K562 (cell line): Measurements from ENCODE around the gene GCSAM. TPM values are rescaled to one million over a fixed set of nuclear protein-coding genes. Genes with fewer than 3 reads are reported as not detected.

Experiments
- ATAC-seq: fragments of 200-7000 bp; cut with Tn5 transposase; 3 replicates; pipeline ENCODE4 v1.9.1; 2020; ENCODE audit warnings: moderate library complexity
- BruUV-seq: library from RNA; stranded (reverse); fragments of 400-500 nt; replicated peaks from 2 replicates; lab custom pipeline; 2021; lab: Mats Ljungman, UMichigan
- CTCF ChIA-PET: fragments of 300-600 bp; formaldehyde crosslinking; extraction: SDS; loops from one replicate; lab custom pipeline; 2021; ENCODE audit warnings: low intra/inter-chr PET ratio; lab: Yijun Ruan, JAX
- POLR2A ChIA-PET: fragments of 300-600, 350-650 bp; sonication (Branson Sonifier 250); formaldehyde crosslinking; extraction: SDS; loops from one replicate; lab custom pipeline; 2021; ENCODE audit warnings: antibody characterized with exemption, inconsistent platforms; lab: Yijun Ruan, JAX
- DNase-seq, 4 experiments: peaks; one replicate each; pipeline versions ENCODE4 v3.0.0 to v3.0.0-alpha.2; 2011 to 2018; ENCODE audit warnings: low spot score in 3 of 4, mixed read lengths in 3 of 4; ENCODE audit errors: extremely low read depth in 1 of 4
- FAIRE-seq: peaks from 2 replicates; lab custom pipeline; 2011; peaks lifted over from hg19 to GRCh38; lab: Jason Lieb, UNC
- H2AFZ ChIP-seq: 2 replicates; pipeline ENCODE4 v1.6.0; 2011; ENCODE audit warnings: low read depth, low read length, control low read depth, inconsistent platforms
- H3K27ac ChIP-seq: fragments of 200-600 bp; 3 replicates; pipeline ENCODE4 v1.8.0; 2011; ENCODE audit warnings: low read depth, mild to moderate bottlenecking, control low read depth, inconsistent platforms, low read length, moderate library complexity, mixed read lengths; ENCODE audit errors: extremely low read depth
- H3K27me3 ChIP-seq, 2 experiments: fragments of 300-600 bp in 1 of 2; 2 replicates in 1 of 2; 3 replicates in 1 of 2; pipeline versions ENCODE4 v1.6.0 to v1.8.0; 2011; ENCODE audit warnings: inconsistent platforms in 2 of 2, low read length in 2 of 2, mild to moderate bottlenecking in 1 of 2, mixed read lengths in 1 of 2, moderate library complexity in 1 of 2; ENCODE audit not compliant: control insufficient read depth in 2 of 2, insufficient read depth in 2 of 2
- H3K36me3 ChIP-seq: fragments of 300-600 bp; 3 replicates; pipeline ENCODE4 v1.8.0; 2011; ENCODE audit warnings: mild to moderate bottlenecking, low read length, inconsistent platforms; ENCODE audit not compliant: control insufficient read depth, insufficient read depth
- H3K4me1 ChIP-seq, 2 experiments: fragments of 200-600 bp in 1 of 2; replicated peaks in 1 of 2; 2 replicates in 1 of 2; 3 replicates in 1 of 2; pipeline versions ENCODE4 v1.5.1 to v1.8.0; 2011; ENCODE audit warnings: inconsistent platforms in 2 of 2, low read length in 2 of 2, mild to moderate bottlenecking in 1 of 2, mixed read lengths in 1 of 2, moderate library complexity in 1 of 2; ENCODE audit not compliant: control insufficient read depth in 2 of 2, insufficient read depth in 2 of 2
- H3K4me2 ChIP-seq: 2 replicates; pipeline ENCODE4 v1.6.1; 2011; ENCODE audit warnings: low read length, control low read depth, inconsistent platforms, mixed read lengths; ENCODE audit not compliant: insufficient read depth
- H3K4me3 ChIP-seq: fragments of 200-600 bp; sonication (generic), shearing (Covaris generic); 2 replicates; pipeline ENCODE4 v1.5.1; 2016; ENCODE audit warnings: control low read depth, inconsistent platforms
- H3K79me2 ChIP-seq: fragments of 200-600 bp; 3 replicates; pipeline ENCODE4 v1.8.0; 2011; ENCODE audit warnings: low read length, inconsistent platforms; ENCODE audit not compliant: control insufficient read depth, insufficient read depth
- H3K9ac ChIP-seq, 2 experiments: 2 replicates each; pipeline versions ENCODE4 v1.6.0 to v1.6.1; 2011; ENCODE audit warnings: low read depth in 2 of 2, low read length in 2 of 2, control low read depth in 1 of 2, inconsistent platforms in 1 of 2, mild to moderate bottlenecking in 1 of 2, mixed read lengths in 1 of 2; ENCODE audit not compliant: insufficient read depth in 1 of 2
- H3K9me1 ChIP-seq: one replicate; pipeline ENCODE4 v1.6.0; 2011; ENCODE audit warnings: inconsistent platforms, mild to moderate bottlenecking, low read length, moderate library complexity; ENCODE audit not compliant: control insufficient read depth, insufficient read depth
- H3K9me3 ChIP-seq: replicated peaks from 2 replicates; pipeline ENCODE4 v1.5.1; 2011; ENCODE audit warnings: low read depth, low read length, inconsistent platforms; ENCODE audit not compliant: control insufficient read depth, insufficient read depth
- H4K20me1 ChIP-seq: replicated peaks from 2 replicates; pipeline ENCODE4 v1.6.1; 2011; ENCODE audit warnings: low read length, inconsistent platforms, mixed read lengths; ENCODE audit not compliant: control insufficient read depth, insufficient read depth
- CREBBP ChIP-seq: IDR thresholded peaks from one replicate; pipeline ENCODE4 v1.6.1; 2012; ENCODE audit warnings: low read depth, mild to moderate bottlenecking, control low read depth, inconsistent platforms, low read length
- HIVEP1 ChIP-seq: fragments of 250-450 bp; sonication (Bioruptor Pico); IDR thresholded peaks from 2 replicates; pipeline ENCODE4 v1.4.0; 2020; ENCODE audit warnings: mild to moderate bottlenecking
- PHB2 ChIP-seq: fragments of 450-650 bp; IDR thresholded peaks from 2 replicates; pipeline ENCODE4 v1.6.1; 2017; ENCODE audit warnings: low read depth
- PHF8 ChIP-seq: fragments of 200-600 bp; sonication (generic); IDR thresholded peaks from 2 replicates; pipeline ENCODE4 v1.6.1; 2012; ENCODE audit warnings: mixed run types, mild to moderate bottlenecking, inconsistent platforms, low read length, moderate library complexity, borderline replicate concordance
- USF2 ChIP-seq: sonication (generic); formaldehyde crosslinking; IDR thresholded peaks from 2 replicates; pipeline ENCODE4 v1.5.0; 2020; ENCODE audit warnings: missing genetic modification reagents
- ZKSCAN8 ChIP-seq: fragments of 200-800 bp; sonication (Bioruptor generic); IDR thresholded peaks from 2 replicates; pipeline ENCODE4 v1.6.1; 2016; ENCODE audit warnings: missing genetic modification characterization, missing compliant biosample characterization
- ZNF133 ChIP-seq: fragments of 250-450 bp; sonication (Bioruptor Pico); IDR thresholded peaks from 2 replicates; pipeline ENCODE4 v1.4.0; 2020; ENCODE audit warnings: mild to moderate bottlenecking
- ZNF212 ChIP-seq: fragments of 450-650 bp; formaldehyde crosslinking; IDR thresholded peaks from 2 replicates; pipeline ENCODE4 v1.4.0; 2020; ENCODE audit warnings: mild to moderate bottlenecking
- ZNF282 ChIP-seq: sonication (generic); formaldehyde crosslinking; IDR thresholded peaks from 2 replicates; pipeline ENCODE4 v1.8.1; 2023; ENCODE audit warnings: missing genetic modification reagents
- ZNF408 ChIP-seq: fragments of 250-450 bp; sonication (Bioruptor Pico); IDR thresholded peaks from 2 replicates; pipeline ENCODE4 v1.4.0; 2020; ENCODE audit warnings: low read depth, mild to moderate bottlenecking, moderate library complexity
- ZSCAN32 ChIP-seq: fragments of 450-650 bp; formaldehyde crosslinking; IDR thresholded peaks from 2 replicates; pipeline ENCODE4 v1.4.0; 2020; ENCODE audit warnings: mild to moderate bottlenecking, moderate library complexity
- WGBS: fragments of 100-300 bp; shearing (Covaris generic); methylation state at CpG from one replicate; pipeline ENCODE4 v1.1.6; 2016; ENCODE audit warnings: low coverage, mixed read lengths; ENCODE audit not compliant: insufficient coverage; ENCODE audit errors: missing lambda C conversion rate; 5-methylcytosine and 5-hydroxymethylcytosine counted together
- in situ Hi-C: fragments of 300-500 bp; cut with MboI; formaldehyde crosslinking; loops from 4 replicates; pipeline ENCODE4 v1.15.0; 2018; ENCODE audit warnings: inconsistent platforms, mixed read lengths
- intact Hi-C: fragments of 100-400 bp; cut with micrococcal nuclease; formaldehyde crosslinking; loops from 2 replicates; pipeline ENCODE4 v1.14.2; 2022
- polyA plus RNA-seq, 8 experiments: library from polyadenylated mRNA; depleted of rRNA in 4 of 8; stranded (reverse) in 5 of 8; unstranded in 3 of 8; fragments of >200 nt; fragmentation: Nextera tagmentation in 2 of 8; fragmentation: Illumina TruSeq in 1 of 8; extraction: Ambion mirVana in 2 of 8; extraction: Trizol in 1 of 8; gene quantifications; 2 replicates each; pipeline versions ENCODE4 v1.2.1 to v1.2.3, GENCODE V29; 2011 to 2014; ENCODE audit warnings: inconsistent platforms in 1 of 8, missing spikeins in 1 of 8
- total RNA-seq, 7 experiments: library from RNA; depleted of rRNA in 6 of 7; stranded (reverse); fragments of >200 nt in 6 of 7; fragmentation: Illumina TruSeq in 2 of 7; extraction: Trizol in 2 of 7; gene quantifications; 2 replicates each; pipeline versions ENCODE4 v1.2.1 to v1.2.3, GENCODE V29; 2011 to 2021; ENCODE audit warnings: low replicate concordance in 1 of 7

The GCSAM gene
- total and polyA plus RNA-seq, 9 of the 15 experiments (the other 6 are each of a cell fraction or from before 2014, with no cell fraction given), result 0.10 TPM; not detected in 8

GRCh38 chr3:112084980-112085705, 47.9 kb downstream of the GCSAM start:
- Histone ChIP-seq H3K4me2 (0 out of 2 replicates have a peak overlapping the region, but pooled peaks have one; percentile 73), H3K36me3 (no peaks in the 10 kb centered on the region), H3K79me2 (no peaks in the 10 kb centered on the region), H3K4me1 (peaks cover 0 to 13% of the 10 kb centered on the region in 2 experiments; a peak in 4 of 5 replicates), H3K9ac (no peak overlapping the region), H2AFZ (peak overlapping the region; percentile 96; the same call in 1 of the 2 replicates), H3K9me1 (no peaks in the 10 kb centered on the region), H4K20me1 (no peaks in the 10 kb centered on the region), H3K9me3 (no peaks in the 10 kb centered on the region), H3K27me3 (no peaks in the 10 kb centered on the region), H3K27ac (no peak overlapping the region), H3K4me3 (no peak overlapping the region)
- 52% methylated on average over 7 of the region's 7 CpGs for WGBS
- FAIRE-seq, result no peak
- in situ Hi-C loops (no loop called here), intact Hi-C loops (no loop called here)
- POLR2A ChIA-PET, result interaction anchor here (0.6 kb wide), 1 partner anchor 288 kb away, joined by 3 read pairs; no protein-coding TSS in a partner anchor
- CTCF ChIA-PET, result no interaction called here
- BruUV-seq, result no TSS peak
- ATAC-seq, result no peak
- TF ChIP-seq PHF8, result no peak
- TF ChIP-seq ZNF212 (CRISPR knock-in tag), result no peak
- no peak for TF ChIP-seq CREBBP
- TF ChIP-seq ZNF282 (CRISPR knock-in tag), result no peak
- TF ChIP-seq ZSCAN32, result no peak
- no peak for TF ChIP-seq USF2 (CRISPR knock-in tag)
- TF ChIP-seq ZNF408 (CRISPR knock-in tag), result no peak
- TF ChIP-seq HIVEP1 (CRISPR knock-in tag), result no peak
- TF ChIP-seq PHB2, result no peak
- no peak for TF ChIP-seq ZKSCAN8 (CRISPR knock-in tag)
- TF ChIP-seq ZNF133 (CRISPR knock-in tag), result no peak
- no peak for DNase-seq
